ENCODE results near the gene LIPN.

Gene LIPN

GRCh38 chr10:88803641-88804040 is 43.8 kb downstream of the LIPN start:
- Histone ChIP-seq H3K27me3 (ENCODE audit: control insufficient read depth in 1 of 2, insufficient read depth in 2 of 2, low read length in 2 of 2) (peaks cover 0 to 2% of the 10 kb centered on the region in 2 donors), H3K36me3 (ENCODE audit: control insufficient read depth in 2 of 2, insufficient read depth in 2 of 2, low read length in 2 of 2) (no peaks in the 10 kb centered on the region), H3K4me3 (ENCODE audit: low read length in 2 of 2) (no peak overlapping the region), H3K27ac (ENCODE audit: low read length) (no peak overlapping the region), H3K4me1 (ENCODE audit: control insufficient read depth, insufficient read depth, low read length) (no peaks in the 10 kb centered on the region), H3K9me3 (ENCODE audit: control insufficient read depth in 2 of 2, low read length in 2 of 2) (no peaks in the 10 kb centered on the region), H3K9ac (ENCODE audit: low read length in 2 of 2) (no peak overlapping the region)

GRCh38 chr10:88804083-88804812 is 44.4 kb downstream of the LIPN start:
- Histone ChIP-seq H3K27me3 (ENCODE audit: control insufficient read depth in 1 of 2, insufficient read depth in 2 of 2, low read length in 2 of 2) (peaks cover 0 to 2% of the 10 kb centered on the region in 2 donors), H3K27ac (ENCODE audit: low read length) (no peak overlapping the region), H3K9me3 (ENCODE audit: control insufficient read depth in 2 of 2, low read length in 2 of 2) (no peaks in the 10 kb centered on the region), H3K4me1 (ENCODE audit: control insufficient read depth, insufficient read depth, low read length) (no peaks in the 10 kb centered on the region), H3K36me3 (ENCODE audit: control insufficient read depth in 2 of 2, insufficient read depth in 2 of 2, low read length in 2 of 2) (no peaks in the 10 kb centered on the region), H3K4me3 (ENCODE audit: low read length in 2 of 2) (no peak overlapping the region), H3K9ac (ENCODE audit: low read length in 2 of 2) (no peak overlapping the region)

- H3K9ac ChIP-seq (ENCODE audit: low read length in 2 of 2), result no peak overlapping the region
Observed at GRCh38 chr10:88805361-88805760, 45.5 kb downstream of the LIPN start.

GRCh38 chr10:88805924-88806323 is 46.1 kb downstream of the LIPN start:
- Histone ChIP-seq H3K36me3 (ENCODE audit: control insufficient read depth in 2 of 2, insufficient read depth in 2 of 2, low read length in 2 of 2) (no peaks in the 10 kb centered on the region), H3K27ac (ENCODE audit: low read length) (no peak overlapping the region), H3K4me3 (ENCODE audit: low read length in 2 of 2) (no peak overlapping the region), H3K4me1 (ENCODE audit: control insufficient read depth, insufficient read depth, low read length) (no peaks in the 10 kb centered on the region), H3K9ac (ENCODE audit: low read length in 2 of 2) (no peak overlapping the region), H3K9me3 (ENCODE audit: control insufficient read depth in 2 of 2, low read length in 2 of 2) (no peaks in the 10 kb centered on the region), H3K27me3 (ENCODE audit: control insufficient read depth in 1 of 2, insufficient read depth in 2 of 2, low read length in 2 of 2) (peaks cover 3 to 4% of the 10 kb centered on the region in 2 donors)

More at GRCh38 chr10:88805361-88805760, 45.5 kb downstream of the LIPN start:
- H3K9me3 ChIP-seq (ENCODE audit: control insufficient read depth in 2 of 2, low read length in 2 of 2), result no peaks in the 10 kb centered on the region
- no peak overlapping the region for H3K4me3 ChIP-seq (ENCODE audit: low read length in 2 of 2)
- no peaks in the 10 kb centered on the region for H3K36me3 ChIP-seq (ENCODE audit: control insufficient read depth in 2 of 2, insufficient read depth in 2 of 2, low read length in 2 of 2)
- H3K27me3 ChIP-seq (ENCODE audit: control insufficient read depth in 1 of 2, insufficient read depth in 2 of 2, low read length in 2 of 2), result peaks cover 0 to 2% of the 10 kb centered on the region in 2 donors
- H3K27ac ChIP-seq (ENCODE audit: low read length), result no peak overlapping the region
- H3K4me1 ChIP-seq (ENCODE audit: control insufficient read depth, insufficient read depth, low read length), result no peaks in the 10 kb centered on the region

GRCh38 chr10:88809621-88810020 is 49.8 kb downstream of the LIPN start:
- Histone ChIP-seq H3K27me3 (ENCODE audit: control insufficient read depth in 1 of 2, insufficient read depth in 2 of 2, low read length in 2 of 2) (peaks cover 4 to 6% of the 10 kb centered on the region in 2 donors), H3K4me3 (ENCODE audit: low read length in 2 of 2) (no peak overlapping the region), H3K4me1 (ENCODE audit: control insufficient read depth, insufficient read depth, low read length) (no peaks in the 10 kb centered on the region), H3K9ac (ENCODE audit: low read length in 2 of 2) (no peak overlapping the region), H3K36me3 (ENCODE audit: control insufficient read depth in 2 of 2, insufficient read depth in 2 of 2, low read length in 2 of 2) (no peaks in the 10 kb centered on the region), H3K27ac (ENCODE audit: low read length) (no peak overlapping the region), H3K9me3 (ENCODE audit: control insufficient read depth in 2 of 2, low read length in 2 of 2) (no peaks in the 10 kb centered on the region)

GRCh38 chr10:88810196-88810961 is 50.6 kb downstream of the LIPN start:
- H3K4me1 ChIP-seq (ENCODE audit: control insufficient read depth, insufficient read depth, low read length), result no peaks in the 10 kb centered on the region
- no peak overlapping the region for H3K27ac ChIP-seq (ENCODE audit: low read length)
- no peaks in the 10 kb centered on the region for H3K9me3 ChIP-seq (ENCODE audit: control insufficient read depth in 2 of 2, low read length in 2 of 2)
- H3K9ac ChIP-seq (ENCODE audit: low read length in 2 of 2), result no peak overlapping the region
- no peak overlapping the region for H3K4me3 ChIP-seq (ENCODE audit: low read length in 2 of 2)
- peaks cover 4 to 6% of the 10 kb centered on the region in 2 donors for H3K27me3 ChIP-seq (ENCODE audit: control insufficient read depth in 1 of 2, insufficient read depth in 2 of 2, low read length in 2 of 2)
- H3K36me3 ChIP-seq (ENCODE audit: control insufficient read depth in 2 of 2, insufficient read depth in 2 of 2, low read length in 2 of 2), result no peaks in the 10 kb centered on the region

- Histone ChIP-seq H3K27ac (ENCODE audit: low read length) (no peak overlapping the region), H3K36me3 (ENCODE audit: control insufficient read depth in 2 of 2, insufficient read depth in 2 of 2, low read length in 2 of 2) (no peaks in the 10 kb centered on the region), H3K27me3 (ENCODE audit: control insufficient read depth in 1 of 2, insufficient read depth in 2 of 2, low read length in 2 of 2) (peaks cover 3 to 6% of the 10 kb centered on the region in 2 donors), H3K9me3 (ENCODE audit: control insufficient read depth in 2 of 2, low read length in 2 of 2) (no peaks in the 10 kb centered on the region), H3K9ac (ENCODE audit: low read length in 2 of 2) (no peak overlapping the region), H3K4me1 (ENCODE audit: control insufficient read depth, insufficient read depth, low read length) (no peaks in the 10 kb centered on the region), H3K4me3 (ENCODE audit: low read length in 2 of 2) (no peak overlapping the region)
Observed at GRCh38 chr10:88813200-88813599, 53.4 kb downstream of the LIPN start.

- H3K27me3 ChIP-seq (ENCODE audit: control insufficient read depth in 1 of 2, insufficient read depth in 2 of 2, low read length in 2 of 2), result no peaks in the 10 kb centered on the region
- H3K9me3 ChIP-seq (ENCODE audit: control insufficient read depth in 2 of 2, low read length in 2 of 2), result no peaks in the 10 kb centered on the region
- H3K27ac ChIP-seq (ENCODE audit: low read length), result no peak overlapping the region
- H3K36me3 ChIP-seq (ENCODE audit: control insufficient read depth in 2 of 2, insufficient read depth in 2 of 2, low read length in 2 of 2), result no peaks in the 10 kb centered on the region
- no peak overlapping the region for H3K4me3 ChIP-seq (ENCODE audit: low read length in 2 of 2)
- H3K9ac ChIP-seq (ENCODE audit: low read length in 2 of 2), result no peak overlapping the region
- H3K4me1 ChIP-seq (ENCODE audit: control insufficient read depth, insufficient read depth, low read length), result no peaks in the 10 kb centered on the region
Observed at GRCh38 chr10:88819290-88819689, 59.5 kb downstream of the LIPN start.

GRCh38 chr10:88820748-88821401 is 61.1 kb downstream of the LIPN start:
- H3K27ac ChIP-seq (ENCODE audit: low read length), result no peak overlapping the region
- H3K9ac ChIP-seq (ENCODE audit: low read length in 2 of 2), result no peak overlapping the region
- H3K27me3 ChIP-seq (ENCODE audit: control insufficient read depth in 1 of 2, insufficient read depth in 2 of 2, low read length in 2 of 2), result no peaks in the 10 kb centered on the region
- H3K9me3 ChIP-seq (ENCODE audit: control insufficient read depth in 2 of 2, low read length in 2 of 2), result no peaks in the 10 kb centered on the region
- H3K4me1 ChIP-seq (ENCODE audit: control insufficient read depth, insufficient read depth, low read length), result no peaks in the 10 kb centered on the region
- no peaks in the 10 kb centered on the region for H3K36me3 ChIP-seq (ENCODE audit: control insufficient read depth in 2 of 2, insufficient read depth in 2 of 2, low read length in 2 of 2)
- no peak overlapping the region for H3K4me3 ChIP-seq (ENCODE audit: low read length in 2 of 2)

GRCh38 chr10:88826388-88826787 is 66.6 kb downstream of the LIPN start:
- no peaks in the 10 kb centered on the region for H3K9me3 ChIP-seq (ENCODE audit: control insufficient read depth in 2 of 2, low read length in 2 of 2)
- no peak overlapping the region for H3K27ac ChIP-seq (ENCODE audit: low read length)
- H3K27me3 ChIP-seq (ENCODE audit: control insufficient read depth in 1 of 2, insufficient read depth in 2 of 2, low read length in 2 of 2), result no peaks in the 10 kb centered on the region
- H3K4me1 ChIP-seq (ENCODE audit: control insufficient read depth, insufficient read depth, low read length), result no peaks in the 10 kb centered on the region
- no peak overlapping the region for H3K4me3 ChIP-seq (ENCODE audit: low read length in 2 of 2)
- H3K9ac ChIP-seq (ENCODE audit: low read length in 2 of 2), result no peak overlapping the region
- no peaks in the 10 kb centered on the region for H3K36me3 ChIP-seq (ENCODE audit: control insufficient read depth in 2 of 2, insufficient read depth in 2 of 2, low read length in 2 of 2)
